H9 (cell line): ENCODE measurements around the gene POMGNT1. TPM values are rescaled to one million over a fixed set of nuclear protein-coding genes. Genes with fewer than 3 reads are reported as not detected.

Experiments used
- DNase-seq: peaks from one replicate; pipeline ENCODE4 v3.0.0-alpha.2; 2017
- H2AFZ ChIP-seq: one replicate; pipeline ENCODE4 v1.6.1; 2013; ENCODE audit warnings: mild to moderate bottlenecking, low read length, control low read depth, moderate library complexity
- H2AK5ac ChIP-seq: 2 replicates; pipeline ENCODE4 v1.6.1; 2013; ENCODE audit warnings: low read length, control low read depth, mixed read lengths; ENCODE audit not compliant: insufficient read length
- H2BK120ac ChIP-seq: one replicate; pipeline ENCODE4 v1.6.1; 2013; ENCODE audit warnings: low read depth, mild to moderate bottlenecking, low read length, control low read depth, inconsistent platforms; ENCODE audit not compliant: poor library complexity, severe bottlenecking
- H2BK12ac ChIP-seq: 2 replicates; pipeline ENCODE4 v1.6.1; 2013; ENCODE audit warnings: low read length, control low read depth, mixed read lengths, low read depth; ENCODE audit not compliant: insufficient read length
- H2BK15ac ChIP-seq: 2 replicates; pipeline ENCODE4 v1.6.1; 2013; ENCODE audit warnings: low read depth, low read length, control low read depth
- H2BK20ac ChIP-seq: one replicate; pipeline ENCODE4 v1.6.1; 2013; ENCODE audit warnings: low read depth, mild to moderate bottlenecking, low read length, control low read depth, inconsistent platforms; ENCODE audit not compliant: poor library complexity, severe bottlenecking
- H2BK5ac ChIP-seq: 2 replicates; pipeline ENCODE4 v1.6.1; 2013; ENCODE audit warnings: low read length, control low read depth, mixed read lengths; ENCODE audit not compliant: insufficient read length
- H3K14ac ChIP-seq: 2 replicates; pipeline ENCODE4 v1.6.1; 2013; ENCODE audit warnings: low read length, control low read depth; ENCODE audit not compliant: insufficient read depth
- H3K18ac ChIP-seq: 2 replicates; pipeline ENCODE4 v1.6.1; 2013; ENCODE audit warnings: low read depth, mild to moderate bottlenecking, mixed read lengths, low read length, control low read depth; ENCODE audit not compliant: insufficient read length
- H3K23ac ChIP-seq: 2 replicates; pipeline ENCODE4 v1.6.1; 2013; ENCODE audit warnings: low read length, control low read depth, mixed read lengths, low read depth; ENCODE audit not compliant: insufficient read length
- H3K23me2 ChIP-seq: 2 replicates; pipeline ENCODE4 v1.6.1; 2013; ENCODE audit warnings: low read depth, mild to moderate bottlenecking, mixed read lengths, low read length, control low read depth; ENCODE audit not compliant: insufficient read length, poor library complexity, severe bottlenecking
- H3K27ac ChIP-seq: 2 replicates; pipeline ENCODE4 v1.5.1; 2013; ENCODE audit warnings: low read length, control low read depth, mixed read lengths, low read depth; ENCODE audit not compliant: insufficient read length
- H3K27me3 ChIP-seq: 2 replicates; pipeline ENCODE4 v1.6.1; 2013; ENCODE audit warnings: low read length, control low read depth, inconsistent platforms; ENCODE audit not compliant: insufficient read depth
- H3K4ac ChIP-seq: 2 replicates; pipeline ENCODE4 v1.6.1; 2013; ENCODE audit warnings: low read depth, mild to moderate bottlenecking, control low read depth, inconsistent platforms, low read length, moderate library complexity
- H3K4me1 ChIP-seq: 2 replicates; pipeline ENCODE4 v1.6.1; 2013; ENCODE audit warnings: low read length, control low read depth, inconsistent platforms; ENCODE audit not compliant: insufficient read depth
- H3K4me2 ChIP-seq: 2 replicates; pipeline ENCODE4 v1.6.1; 2013; ENCODE audit warnings: low read length, control low read depth, mixed read lengths; ENCODE audit not compliant: insufficient read length, insufficient read depth
- H3K56ac ChIP-seq: 2 replicates; pipeline ENCODE4 v1.6.1; 2013; ENCODE audit warnings: low read depth, mild to moderate bottlenecking, mixed read lengths, low read length, control low read depth; ENCODE audit not compliant: insufficient read length
- H3K79me1 ChIP-seq: 2 replicates; pipeline ENCODE4 v1.6.1; 2013; ENCODE audit warnings: low read depth, mild to moderate bottlenecking, moderate library complexity, low read length, control low read depth, inconsistent platforms; ENCODE audit not compliant: insufficient read depth, poor library complexity, severe bottlenecking
- H3K79me2 ChIP-seq: 2 replicates; pipeline ENCODE4 v1.6.1; 2013; ENCODE audit warnings: low read length, control low read depth, inconsistent platforms; ENCODE audit not compliant: insufficient read depth
- H3K9ac ChIP-seq: 2 replicates; pipeline ENCODE4 v1.6.1; 2013; ENCODE audit warnings: low read length, control low read depth, mixed read lengths; ENCODE audit not compliant: insufficient read length; ENCODE audit errors: extremely low read depth
- H3K9me3 ChIP-seq: one replicate; pipeline ENCODE4 v1.6.1; 2013; ENCODE audit warnings: low read depth, low read length, inconsistent platforms; ENCODE audit not compliant: control insufficient read depth
- H3T11ph ChIP-seq: one replicate; pipeline ENCODE4 v1.6.1; 2013; ENCODE audit warnings: mild to moderate bottlenecking, low read length, control low read depth, inconsistent platforms
- H4K20me1 ChIP-seq: one replicate; pipeline ENCODE4 v1.6.1; 2013; ENCODE audit not compliant: control insufficient read depth, insufficient read length, insufficient read depth
- H4K5ac ChIP-seq: 2 replicates; pipeline ENCODE4 v1.6.1; 2013; ENCODE audit warnings: low read depth, mild to moderate bottlenecking, mixed read lengths, low read length, control low read depth; ENCODE audit not compliant: insufficient read length
- H4K8ac ChIP-seq: replicated peaks from 2 replicates; pipeline ENCODE4 v1.6.1; 2013; ENCODE audit warnings: low read length, control low read depth, mixed read lengths, low read depth; ENCODE audit not compliant: insufficient read length
- H4K91ac ChIP-seq: 2 replicates; pipeline ENCODE4 v1.6.1; 2013; ENCODE audit warnings: low read depth, mild to moderate bottlenecking, moderate library complexity, mixed read lengths, low read length, control low read depth; ENCODE audit not compliant: insufficient read length
- H3K27ac Mint-ChIP-seq, 3 experiments: 2 replicates in 2 of 3; 3 replicates in 1 of 3; pipeline ENCODE4 v1.8.0; 2020 to 2021; ENCODE audit warnings: mixed read lengths in 3 of 3, mild to moderate bottlenecking in 1 of 3, moderate library complexity in 1 of 3
- H3K27me3 Mint-ChIP-seq: 2 replicates; pipeline ENCODE4 v1.8.0; 2021; ENCODE audit warnings: low read depth, mild to moderate bottlenecking, moderate library complexity, mixed read lengths
- H3K36me3 Mint-ChIP-seq, 3 experiments: 2 replicates in 2 of 3; 3 replicates in 1 of 3; pipeline ENCODE4 v1.8.0; 2020 to 2021; ENCODE audit warnings: low read depth in 3 of 3, mixed read lengths in 3 of 3; ENCODE audit not compliant: insufficient read depth in 1 of 3
- H3K4me1 Mint-ChIP-seq, 2 experiments: 2 replicates each; pipeline ENCODE4 v1.8.0; 2020; ENCODE audit warnings: mixed read lengths in 2 of 2
- H3K4me3 Mint-ChIP-seq, 2 experiments: 2 replicates in 1 of 2; 3 replicates in 1 of 2; pipeline ENCODE4 v1.8.0; 2020 to 2021; ENCODE audit warnings: mild to moderate bottlenecking in 2 of 2, mixed read lengths in 2 of 2, moderate library complexity in 1 of 2
- H3K9me3 Mint-ChIP-seq, 2 experiments: 2 replicates in 1 of 2; 3 replicates in 1 of 2; pipeline ENCODE4 v1.8.0; 2020; ENCODE audit warnings: mild to moderate bottlenecking in 2 of 2, mixed read lengths in 2 of 2, moderate library complexity in 1 of 2
- WGBS: extraction: QIAGEN DNeasy Blood & Tissue Kit; methylation state at CpG from one replicate; pipeline ENCODE4 v1.1.7; 2013; ENCODE audit warnings: missing lambda C conversion rate, low lambda C conversion rate, mixed read lengths; ENCODE audit not compliant: insufficient read length; ENCODE audit errors: extremely low coverage; 5-methylcytosine and 5-hydroxymethylcytosine counted together
- total RNA-seq: library from RNA; stranded (reverse); gene quantifications from 2 replicates; pipeline ENCODE4 v1.2.1, GENCODE V29; 2021
- TF ChIP-seq, protein P1 (sequence below): fragments of 200-600 bp; sonication (generic); conservative IDR thresholded peaks from 3 replicates; pipeline ENCODE4 v1.8.0; 2021; ENCODE audit warnings: antibody characterized with exemption, mild to moderate bottlenecking

POMGNT1 gene
- total RNA-seq, 1 experiment from 2014 or later = 62.6 TPM

- no peak overlapping the region for H3T11ph ChIP-seq
- Mint-ChIP-seq H3K4me1 (peaks cover 0 to 6% of the 10 kb centered on the region in 2 experiments; a peak in 1 of 4 replicates), H3K36me3 (peaks cover 18 to 60% (median 51%) of the 10 kb centered on the region in 3 experiments), H3K4me3 (no peak overlapping the region), H3K27me3 (no peaks in the 10 kb centered on the region; the same call in 1 of the 2 replicates), H3K27ac (no peak overlapping the region), H3K9me3 (no peaks in the 10 kb centered on the region)
- no peak for DNase-seq
- H3K18ac ChIP-seq = no peak overlapping the region
- H3K27me3 ChIP-seq = no peaks in the 10 kb centered on the region
- no peak overlapping the region for H3K23ac ChIP-seq
- no CpG with 5 or more reads among the region's 9 CpGs for WGBS
- no peak overlapping the region for H2BK120ac ChIP-seq
- no peaks in the 10 kb centered on the region for H3K79me1 ChIP-seq
- H2AK5ac ChIP-seq = no peak overlapping the region
- H2BK12ac ChIP-seq = no peak overlapping the region
- H3K79me2 ChIP-seq = no peaks in the 10 kb centered on the region
- H4K5ac ChIP-seq = no peak overlapping the region
- no peak overlapping the region for H2BK5ac ChIP-seq
- no peaks in the 10 kb centered on the region for H4K20me1 ChIP-seq
- H4K8ac ChIP-seq = no peak overlapping the region
- H3K9ac ChIP-seq = no peak overlapping the region
- TF ChIP-seq, protein P1, sequence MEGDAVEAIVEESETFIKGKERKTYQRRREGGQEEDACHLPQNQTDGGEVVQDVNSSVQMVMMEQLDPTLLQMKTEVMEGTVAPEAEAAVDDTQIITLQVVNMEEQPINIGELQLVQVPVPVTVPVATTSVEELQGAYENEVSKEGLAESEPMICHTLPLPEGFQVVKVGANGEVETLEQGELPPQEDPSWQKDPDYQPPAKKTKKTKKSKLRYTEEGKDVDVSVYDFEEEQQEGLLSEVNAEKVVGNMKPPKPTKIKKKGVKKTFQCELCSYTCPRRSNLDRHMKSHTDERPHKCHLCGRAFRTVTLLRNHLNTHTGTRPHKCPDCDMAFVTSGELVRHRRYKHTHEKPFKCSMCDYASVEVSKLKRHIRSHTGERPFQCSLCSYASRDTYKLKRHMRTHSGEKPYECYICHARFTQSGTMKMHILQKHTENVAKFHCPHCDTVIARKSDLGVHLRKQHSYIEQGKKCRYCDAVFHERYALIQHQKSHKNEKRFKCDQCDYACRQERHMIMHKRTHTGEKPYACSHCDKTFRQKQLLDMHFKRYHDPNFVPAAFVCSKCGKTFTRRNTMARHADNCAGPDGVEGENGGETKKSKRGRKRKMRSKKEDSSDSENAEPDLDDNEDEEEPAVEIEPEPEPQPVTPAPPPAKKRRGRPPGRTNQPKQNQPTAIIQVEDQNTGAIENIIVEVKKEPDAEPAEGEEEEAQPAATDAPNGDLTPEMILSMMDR = no peak
- no peak overlapping the region; the same call in 1 of the 2 replicates for H3K14ac ChIP-seq
- H3K27ac ChIP-seq = no peak overlapping the region
- H3K4me1 ChIP-seq = no peaks in the 10 kb centered on the region
- H3K56ac ChIP-seq = no peak overlapping the region
- no peak overlapping the region for H2AFZ ChIP-seq
- no peak overlapping the region for H2BK15ac ChIP-seq
- H3K4ac ChIP-seq = no peak overlapping the region
- no peak overlapping the region for H3K4me2 ChIP-seq
- no peak overlapping the region for H2BK20ac ChIP-seq
- H3K9me3 ChIP-seq = no peaks in the 10 kb centered on the region
- H4K91ac ChIP-seq = no peak overlapping the region
- H3K23me2 ChIP-seq = no peaks in the 10 kb centered on the region
These were observed 7.1 kb downstream of the POMGNT1 start for GRCh38 chr1:46191033-46191701.
